GM18861 (cell line): ENCODE data around the gene LAPTM5.

Source experiments
- ATAC-seq: cut with Tn5 transposase; IDR thresholded peaks from one replicate; pipeline ENCODE4 v1.9.1; 2021; ENCODE audit not compliant: unreplicated experiment

Gene LAPTM5

GRCh38 chr1:30732277-30732996 lies 25.1 kb downstream of the LAPTM5 start:
- ATAC-seq, result peak; percentile 40

GRCh38 chr1:30731806-30732276 lies 25.7 kb downstream of the LAPTM5 start:
- ATAC-seq, result no peak

GRCh38 chr1:30731109-30731805 lies 26.3 kb downstream of the LAPTM5 start:
- no peak for ATAC-seq

GRCh38 chr1:30730346-30731108 lies 27.0 kb downstream of the LAPTM5 start:
- no peak for ATAC-seq

- ATAC-seq, result no peak
Observed at GRCh38 chr1:30729901-30730300, 27.7 kb downstream of the LAPTM5 start.

- no peak for ATAC-seq
Observed at GRCh38 chr1:30728832-30729638, 28.5 kb downstream of the LAPTM5 start.

- no peak for ATAC-seq
Observed at GRCh38 chr1:30728340-30728739, 29.2 kb downstream of the LAPTM5 start.

GRCh38 chr1:30727824-30728223 lies 29.8 kb downstream of the LAPTM5 start:
- no peak for ATAC-seq

- no peak for ATAC-seq
Observed at GRCh38 chr1:30726773-30727684, 30.5 kb downstream of the LAPTM5 start.

GRCh38 chr1:30726236-30726635 lies 31.3 kb downstream of the LAPTM5 start:
- no peak for ATAC-seq

GRCh38 chr1:30725450-30726095 lies 32.0 kb downstream of the LAPTM5 start:
- no peak for ATAC-seq

GRCh38 chr1:30724655-30725421 lies 32.7 kb downstream of the LAPTM5 start:
- no peak for ATAC-seq

- ATAC-seq, result no peak
Observed at GRCh38 chr1:30724175-30724574, 33.4 kb downstream of the LAPTM5 start.

- no peak for ATAC-seq
Observed at GRCh38 chr1:30723331-30723755, 34.2 kb downstream of the LAPTM5 start, which contains the start of gene MATN1. TSS of gene MATN1 (minus strand) at chr1:30723585. CDS start at chr1:30723551, 34 bp downstream.

- no peak for ATAC-seq
Observed at GRCh38 chr1:30721812-30722537, 35.6 kb downstream of the LAPTM5 start.

- ATAC-seq, result no peak
Observed at GRCh38 chr1:30721341-30721793, 36.2 kb downstream of the LAPTM5 start.
